CD4-positive, alpha-beta T cell treated with Interleukin-4 for 4 hours (primary cell): ENCODE measurements around the gene ARHGAP22.
"Not testable (repeated sequence)": the region's sequence is repeated elsewhere in the genome, so short reads cannot be mapped to it uniquely, and the experiment has no call there.

Source experiments
- DNase-seq: peaks from one replicate; pipeline ENCODE4 v3.0.0-alpha.2; 2020

The ARHGAP22 gene

GRCh38 chr10:48604991-48605508, at the start of gene ARHGAP22:
Gene ARHGAP22 (minus strand): TSS chr10:48605073. CDS start chr10:48604796, 277 bp downstream.
- DNase-seq = no peak

DNA sequence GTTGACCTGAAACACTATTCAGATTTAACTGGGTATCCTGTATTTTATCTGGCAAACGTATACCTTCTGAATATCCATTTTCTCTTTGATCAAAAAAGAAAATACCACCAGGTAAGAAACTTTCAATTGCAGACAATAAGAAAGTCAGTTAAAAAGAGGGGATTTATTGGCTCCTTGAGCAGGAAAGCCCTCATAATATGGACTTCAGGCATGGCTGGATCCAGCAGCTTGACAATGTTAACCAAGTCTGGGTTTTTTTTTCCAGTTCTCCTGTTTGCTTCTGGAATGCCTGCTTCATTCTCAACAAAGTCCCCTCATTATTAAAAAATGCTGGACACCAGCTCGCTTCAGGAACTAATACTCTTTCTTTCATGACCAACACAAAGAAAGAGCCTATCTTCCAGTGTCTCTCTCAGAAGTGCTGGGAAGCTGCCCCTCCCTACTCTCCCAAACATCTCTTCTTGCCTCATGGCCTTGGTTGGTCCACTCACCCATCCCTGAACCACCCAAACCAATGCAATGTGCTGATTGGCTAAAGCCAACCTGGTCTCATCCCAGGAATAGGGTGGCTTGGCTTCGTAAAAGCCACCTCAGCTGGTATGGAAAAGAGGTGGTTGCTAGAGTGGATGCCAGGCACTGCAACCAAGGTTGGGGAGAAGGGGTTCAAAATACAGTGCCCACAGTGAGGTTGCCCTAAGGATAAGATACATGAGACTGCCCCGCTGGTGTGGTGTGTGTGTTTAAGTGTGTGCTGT, 49.2 kb upstream of the ARHGAP22 start:
- DNase-seq = no peak

- DNase-seq = no peak
Observed at GRCh38 chr10:48653347-48653746, 48.5 kb upstream of the ARHGAP22 start.

- DNase-seq = no peak
Observed at GRCh38 chr10:48652344-48652743, 47.5 kb upstream of the ARHGAP22 start.

DNA sequence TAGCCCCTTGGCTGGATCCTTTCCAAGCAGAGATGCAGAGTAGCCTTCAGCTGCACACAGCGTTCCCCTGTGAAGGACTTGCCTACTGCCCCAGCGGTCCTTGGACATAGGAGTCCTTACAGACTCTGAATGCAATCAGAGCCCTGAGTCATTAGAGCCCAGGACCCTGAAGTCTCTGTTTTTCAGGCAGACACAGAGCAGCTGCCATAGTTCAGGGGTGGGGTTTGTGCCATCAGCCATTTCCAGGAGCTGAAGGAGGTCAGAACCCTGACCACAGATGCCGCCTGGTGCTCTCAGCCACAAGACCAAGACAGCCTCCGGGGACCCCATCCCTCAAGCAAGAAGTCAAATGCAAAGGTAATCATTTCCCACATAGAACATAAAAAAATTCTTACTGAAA, 47.0 kb upstream of the ARHGAP22 start:
- DNase-seq = no peak

DNA sequence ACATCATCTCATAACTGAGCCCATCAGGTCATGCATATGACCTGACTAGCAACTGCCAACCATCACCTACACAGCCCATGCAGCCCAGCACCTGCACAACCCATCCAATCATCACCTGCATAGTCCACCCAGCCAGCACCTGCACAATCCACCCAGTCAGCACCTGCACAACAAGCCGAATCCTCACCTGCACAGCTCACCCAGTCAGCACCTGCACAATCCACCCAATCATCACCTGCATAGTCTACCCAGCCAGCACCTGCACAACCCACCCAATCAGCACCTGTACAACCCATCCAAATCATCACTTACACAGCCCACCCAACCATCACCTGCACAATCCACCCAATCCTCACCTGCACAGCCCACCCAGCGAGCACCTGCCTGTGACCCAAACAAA, 46.4 kb upstream of the ARHGAP22 start:
- DNase-seq = no peak

DNA sequence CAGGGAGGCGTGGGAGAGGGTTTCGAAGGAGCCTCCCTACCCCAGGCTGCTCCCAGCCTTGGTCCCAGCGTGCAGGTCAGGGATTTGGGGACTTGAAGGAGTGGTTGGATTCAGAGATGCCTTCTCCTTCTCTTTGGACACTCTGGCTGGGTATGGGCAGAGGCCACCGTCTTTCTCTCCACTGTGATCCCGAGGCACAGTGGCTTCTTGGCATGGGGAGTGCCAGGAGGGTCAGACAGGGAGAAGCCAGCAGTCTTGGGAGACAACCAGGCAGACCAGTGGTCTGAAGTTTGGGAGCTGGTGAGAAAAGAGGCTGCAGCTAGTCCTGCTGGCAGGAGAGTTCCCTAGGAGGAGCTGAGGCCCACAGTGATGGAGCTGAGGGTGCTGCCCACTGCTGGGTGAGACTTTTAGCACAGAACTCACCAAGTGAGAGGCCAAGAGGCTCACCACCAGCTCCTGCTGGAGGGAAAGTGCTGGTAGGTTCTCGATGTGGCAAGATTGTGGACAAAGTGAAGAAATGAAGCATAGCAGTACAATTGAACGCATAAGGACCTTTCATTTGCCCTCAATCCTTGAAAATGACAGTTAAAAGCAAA, 44.6 kb upstream of the ARHGAP22 start:
- no peak for DNase-seq

GRCh38 chr10:48648172-48648942, 43.5 kb upstream of the ARHGAP22 start:
- no peak for DNase-seq

DNA sequence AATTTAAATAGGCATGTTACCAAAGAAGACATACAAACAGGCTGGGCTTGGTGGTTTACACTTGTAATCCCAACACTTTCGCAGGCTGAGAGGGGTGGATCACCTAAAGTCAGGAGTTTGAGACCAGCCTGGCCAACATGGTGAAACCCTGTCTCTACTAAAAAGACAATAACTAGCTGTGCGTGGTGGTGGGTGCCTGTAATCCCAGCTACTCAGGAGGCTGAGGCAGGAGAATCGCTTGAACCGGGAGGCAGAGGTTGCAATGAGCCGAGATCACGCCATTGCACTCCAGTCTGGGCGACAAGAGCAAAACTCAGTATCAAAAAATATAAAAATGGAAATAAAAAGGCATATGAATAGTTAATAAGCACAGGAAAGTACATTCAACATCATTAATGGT, 42.2 kb upstream of the ARHGAP22 start:
- not testable (repeated sequence) for DNase-seq

- DNase-seq = no peak
Observed at GRCh38 chr10:48645600-48645999, 40.7 kb upstream of the ARHGAP22 start.

- DNase-seq = not testable (repeated sequence)
Observed at GRCh38 chr10:48641099-48641690, 36.3 kb upstream of the ARHGAP22 start.

- no peak for DNase-seq
Observed at GRCh38 chr10:48640326-48640725, 35.5 kb upstream of the ARHGAP22 start.

GRCh38 chr10:48639632-48640031, 34.8 kb upstream of the ARHGAP22 start:
- no peak for DNase-seq

GRCh38 chr10:48638739-48639527, 34.1 kb upstream of the ARHGAP22 start:
- no peak for DNase-seq

- DNase-seq = no peak
Observed at GRCh38 chr10:48638158-48638557, 33.3 kb upstream of the ARHGAP22 start.

DNA sequence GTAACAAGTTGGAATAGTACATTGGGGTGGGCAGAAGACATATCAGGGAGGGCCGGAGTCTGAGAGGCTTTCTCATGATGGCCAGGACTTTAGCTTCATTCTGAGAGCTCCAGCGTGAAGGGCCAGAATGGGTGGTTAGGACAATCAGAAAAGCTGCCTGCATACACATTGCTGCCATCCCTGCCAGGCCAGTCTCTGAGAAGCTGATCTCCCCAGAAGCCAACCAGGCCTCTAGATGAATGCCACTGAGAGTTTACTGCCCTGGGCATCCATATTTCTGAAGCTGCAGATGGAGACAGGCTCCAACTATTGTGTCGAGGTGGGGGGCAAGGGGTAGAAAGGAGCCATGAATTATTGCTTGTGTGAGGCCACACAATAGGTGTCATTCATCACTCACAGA, 32.0 kb upstream of the ARHGAP22 start:
- DNase-seq = no peak

DNA sequence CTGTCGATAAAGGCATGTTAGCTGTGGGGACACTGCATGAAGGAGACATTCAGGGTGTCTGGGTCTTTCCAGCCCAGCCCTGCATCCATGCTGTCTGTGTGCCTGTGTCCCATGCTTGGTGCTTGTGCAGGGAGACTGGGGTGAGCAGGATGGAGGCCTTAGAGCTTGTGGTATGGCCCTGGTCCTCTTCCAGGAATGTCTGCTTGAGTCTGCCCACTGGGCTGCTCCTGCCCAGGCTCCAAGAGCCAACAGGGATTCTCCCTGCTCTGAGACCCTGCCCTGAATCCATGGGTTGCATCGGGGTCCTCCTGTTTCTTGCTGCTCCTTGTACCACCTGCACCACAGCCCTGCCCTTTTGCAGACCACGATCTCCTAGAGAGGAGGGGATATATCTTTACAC, 31.4 kb upstream of the ARHGAP22 start:
- DNase-seq = no peak

- no peak for DNase-seq
Observed at GRCh38 chr10:48634984-48635557, 30.2 kb upstream of the ARHGAP22 start.

- peak; percentile 26 for DNase-seq
Observed at GRCh38 chr10:48634198-48634983, 29.5 kb upstream of the ARHGAP22 start.

- no peak for DNase-seq
Observed at GRCh38 chr10:48633381-48634197, 28.7 kb upstream of the ARHGAP22 start.
